ENCODE data around the gene LINS1. TPM values are rescaled to one million over a fixed set of nuclear protein-coding genes. Genes with fewer than 3 reads are reported as not detected.

The LINS1 gene
- polyA plus RNA-seq, 2 of the 4 experiments (the other 2 are of a cell fraction), result 10.0 to 24.6 TPM

- Histone ChIP-seq H3K4me1 (no peaks in the 10 kb centered on the region), H3K4me2 (no peak overlapping the region), H3K4me3 (no peak overlapping the region), H3K27ac (no peak overlapping the region), H3K9me3 (peaks cover 4% of the 10 kb centered on the region; the same call in 2 of the 3 replicates)
- FAIRE-seq, result no peak
- ChIA-PET CTCF (interaction anchor here (0.6 to 1.5 kb wide), 2 partner anchors 43 to 875 kb away, joined by 3 read pairs; no protein-coding TSS in a partner anchor), POLR2A (interaction anchor here (0.6 kb wide), 1 partner anchor 1192 kb away, joined by 4 read pairs; no protein-coding TSS in a partner anchor)
- 9% methylated on average over 2 of the region's 2 CpGs for WGBS (ENCODE audit: missing lambda C conversion rate)
- no peak for DNase-seq (ENCODE audit: low read depth in 1 of 2, low spot score in 1 of 2)
- TF ChIP-seq POLR2AphosphoS2 (conservative IDR thresholded peaks at IDR 0.05; ENCODE audit: low read length) (no peak), CHD4 (IDR thresholded peaks at IDR 0.05; ENCODE audit: borderline replicate concordance) (no peak)
- no peak for ATAC-seq
These were observed 72.4 kb downstream of the LINS1 start for GRCh38 chr15:100529556-100529955.

GRCh38 chr15:100528833-100529428 lies 73.1 kb downstream of the LINS1 start, which contains the start of gene CERS3:
Gene CERS3, minus strand, starts transcription at chr15:100528950. Its CDS starts 27,101 bp downstream, at chr15:100501849.
- no peak for ATAC-seq

GRCh38 chr15:100526027-100526481 lies 75.9 kb downstream of the LINS1 start:
- ChIA-PET CTCF (interaction anchor here (0.9 to 1.2 kb wide), 2 partner anchors 17 to 176 kb away, joined by 3 to 4 read pairs; no protein-coding TSS in a partner anchor), POLR2A (no interaction called here)
- Histone ChIP-seq H3K4me2 (no peak overlapping the region), H3K27ac (no peak overlapping the region), H3K4me3 (no peak overlapping the region), H3K4me1 (no peaks in the 10 kb centered on the region), H3K9me3 (no peaks in the 10 kb centered on the region; the same call in 2 of the 3 replicates)
- 23% methylated on average over 6 of the region's 6 CpGs for WGBS (ENCODE audit: missing lambda C conversion rate)
- ATAC-seq, result no peak
- DNase-seq (ENCODE audit: low read depth in 1 of 2, low spot score in 1 of 2), result no peak
- no peak for FAIRE-seq
- TF ChIP-seq TFCP2L1 (CRISPR knock-in tag; IDR thresholded peaks at IDR 0.05), result no peak
- no peak for TF ChIP-seq PHF8 (IDR thresholded peaks at IDR 0.05; ENCODE audit: borderline replicate concordance, low read depth)
- no peak for TF ChIP-seq RNF2 (IDR thresholded peaks at IDR 0.05; ENCODE audit: borderline replicate concordance, low read depth)
- TF ChIP-seq HEYL (CRISPR knock-in tag; IDR thresholded peaks at IDR 0.05), result no peak
- no peak for TF ChIP-seq ATOH8 (CRISPR knock-in tag; IDR thresholded peaks at IDR 0.05; ENCODE audit: low read depth)
- no peak for TF ChIP-seq RCOR1 (IDR thresholded peaks at IDR 0.05; ENCODE audit: low read depth, low read length)
- no peak for TF ChIP-seq CHD2 (IDR thresholded peaks at IDR 0.05; ENCODE audit: low read length, partially characterized antibody)
- TF ChIP-seq SREBF2 (IDR thresholded peaks at IDR 0.05), result no peak
- TF ChIP-seq MAFK (IDR thresholded peaks at IDR 0.05; ENCODE audit: partially characterized antibody), result no peak
- TF ChIP-seq PBX3 (IDR thresholded peaks at IDR 0.05), result no peak
- TF ChIP-seq JUNB (IDR thresholded peaks at IDR 0.05), result no peak
- no peak for TF ChIP-seq FOSL2 (IDR thresholded peaks at IDR 0.05)
- no peak for TF ChIP-seq FOSL2 (CRISPR knock-in tag; IDR thresholded peaks at IDR 0.05)
- no peak for TF ChIP-seq KDM1A (IDR thresholded peaks at IDR 0.05; ENCODE audit: low read depth)

More at GRCh38 chr15:100528833-100529428, 73.1 kb downstream of the LINS1 start, which contains the start of gene CERS3:
- peaks cover 4% of the 10 kb centered on the region; the same call in 2 of the 3 replicates for H3K9me3 ChIP-seq
- WGBS (ENCODE audit: missing lambda C conversion rate), result 27% methylated on average over 10 of the region's 10 CpGs
- ChIA-PET CTCF (interaction anchor here (0.6 kb wide), 1 partner anchor 874 kb away, joined by 3 read pairs; no protein-coding TSS in a partner anchor), POLR2A (no interaction called here)
- FAIRE-seq, result no peak
- no peak for DNase-seq (ENCODE audit: low read depth in 1 of 2, low spot score in 1 of 2)
- no peak within 1 kb of the TSS for H3K4me3 ChIP-seq
- H3K4me2 ChIP-seq, result no peak within 1 kb of the TSS
- no peaks in the 10 kb centered on the region for H3K4me1 ChIP-seq
- H3K27ac ChIP-seq, result no peak within 1 kb of the TSS
- TF ChIP-seq FOXS1 (CRISPR knock-in tag; IDR thresholded peaks at IDR 0.05) (no peak), PBX3 (IDR thresholded peaks at IDR 0.05) (no peak), NPAS2 (CRISPR knock-in tag; IDR thresholded peaks at IDR 0.05; ENCODE audit: borderline replicate concordance) (no peak), ELK1 (IDR thresholded peaks at IDR 0.05; ENCODE audit: low read depth, low read length) (no peak), JUN (IDR thresholded peaks at IDR 0.05) (no peak), HMGXB4 (CRISPR knock-in tag; IDR thresholded peaks at IDR 0.05; ENCODE audit: borderline replicate concordance) (no peak), HOXB5 (CRISPR knock-in tag; IDR thresholded peaks at IDR 0.05) (no peak), HEYL (CRISPR knock-in tag; IDR thresholded peaks at IDR 0.05) (no peak), PHF8 (IDR thresholded peaks at IDR 0.05; ENCODE audit: borderline replicate concordance, low read depth) (no peak), MAFK (IDR thresholded peaks at IDR 0.05; ENCODE audit: partially characterized antibody) (no peak), GATA3 (IDR thresholded peaks at IDR 0.05; ENCODE audit: borderline replicate concordance) (no peak), NFE2L2 (conservative IDR thresholded peaks at IDR 0.05; ENCODE audit: low read length) (no peak)
